SU-DHL-6 (cell line): Measurements from ENCODE around the gene ALOXE3.

Experiments
- H2AFZ ChIP-seq: fragments of 200-600 bp; sonication (generic); 2 replicates; pipeline ENCODE4 v1.6.1; 2014; ENCODE audit warnings: low read depth, mild to moderate bottlenecking, moderate library complexity, mixed read lengths, antibody characterized with exemption, low read length; ENCODE audit not compliant: severe bottlenecking
- H3F3A ChIP-seq: fragments of 200-600 bp; shearing (Covaris generic); 2 replicates; pipeline ENCODE4 v1.6.0; 2016; ENCODE audit warnings: antibody characterized with exemption, mild to moderate bottlenecking; ENCODE audit not compliant: insufficient read depth
- H3K27ac ChIP-seq: fragments of 200-600 bp; sonication (generic); 2 replicates; pipeline ENCODE4 v1.5.1; 2016; ENCODE audit warnings: low read depth, mild to moderate bottlenecking, low read length, moderate library complexity, mixed read lengths
- H3K27me3 ChIP-seq: fragments of 200-600 bp; sonication (generic), shearing (Covaris generic); 2 replicates; pipeline ENCODE4 v1.6.0; 2014; ENCODE audit warnings: mild to moderate bottlenecking, low read length
- H3K36me3 ChIP-seq: fragments of 200-600 bp; sonication (generic); 2 replicates; pipeline ENCODE4 v1.6.1; 2014; ENCODE audit warnings: mild to moderate bottlenecking, low read length, mixed read lengths
- H3K4me2 ChIP-seq: fragments of 300-600, 200-600 bp; shearing (Covaris generic), sonication (generic); 2 replicates; pipeline ENCODE4 v1.6.0; 2014; ENCODE audit warnings: low read length, low read depth, mild to moderate bottlenecking; ENCODE audit not compliant: poor library complexity, severe bottlenecking
- H3K4me3 ChIP-seq: fragments of 200-600 bp; sonication (generic); 2 replicates; pipeline ENCODE4 v1.5.1; 2014; ENCODE audit warnings: antibody characterized with exemption, low read length, mild to moderate bottlenecking, mixed read lengths; ENCODE audit not compliant: insufficient read depth, poor library complexity, severe bottlenecking
- H3K79me2 ChIP-seq: fragments of 200-600 bp; sonication (generic); 2 replicates; pipeline ENCODE4 v1.6.1; 2014; ENCODE audit warnings: mild to moderate bottlenecking, low read length, moderate library complexity; ENCODE audit not compliant: insufficient read depth
- H3K9ac ChIP-seq: fragments of 200-600 bp; sonication (generic); 2 replicates; pipeline ENCODE4 v1.7.0; 2014; ENCODE audit warnings: mild to moderate bottlenecking, low read length
- H3K9me2 ChIP-seq: fragments of 200-600 bp; sonication (generic); replicated peaks from 2 replicates; pipeline ENCODE4 v1.6.1; 2014; ENCODE audit warnings: low read length; ENCODE audit not compliant: insufficient read depth
- H3K9me3 ChIP-seq: fragments of 200-600 bp; sonication (generic); 2 replicates; pipeline ENCODE4 v1.6.1; 2014; ENCODE audit warnings: low read length, mixed read lengths; ENCODE audit not compliant: insufficient read depth
- H4K20me1 ChIP-seq: fragments of 200-600 bp; sonication (generic); 2 replicates; pipeline ENCODE4 v1.6.1; 2014; ENCODE audit warnings: low read depth, mild to moderate bottlenecking, antibody characterized with exemption, low read length, moderate library complexity, mixed read lengths
- CTCF ChIP-seq: fragments of 200-600 bp; sonication (generic); IDR thresholded peaks from one replicate; pipeline ENCODE4 v1.5.1; 2017; ENCODE audit warnings: antibody characterized with exemption, mild to moderate bottlenecking, low read length, moderate library complexity; ENCODE audit not compliant: insufficient read depth, poor library complexity, severe bottlenecking
- EZH2phosphoT487 ChIP-seq: fragments of 200-600 bp; sonication (generic), shearing (Covaris generic); conservative IDR thresholded peaks from 2 replicates; pipeline ENCODE4 v1.6.1; 2018; ENCODE audit warnings: mild to moderate bottlenecking, antibody characterized with exemption, low read length, moderate library complexity, mixed read lengths

ALOXE3 gene

GRCh38 chr17:8164815-8165131 is 46.5 kb upstream of the ALOXE3 start:
- TF ChIP-seq EZH2phosphoT487, result no peak
- TF ChIP-seq CTCF, result no peak
- Histone ChIP-seq H3K36me3 (no peaks in the 10 kb centered on the region), H3K27me3 (no peaks in the 10 kb centered on the region), H3K9ac (no peak overlapping the region), H3K4me3 (no peak overlapping the region), H3K9me2 (no peaks in the 10 kb centered on the region), H3K4me2 (no peak overlapping the region), H3F3A (peaks cover 20% of the 10 kb centered on the region), H3K27ac (no peak overlapping the region), H2AFZ (no peak overlapping the region), H3K79me2 (peaks cover 13% of the 10 kb centered on the region), H4K20me1 (no peaks in the 10 kb centered on the region), H3K9me3 (no peaks in the 10 kb centered on the region)

- Histone ChIP-seq H3K4me2 (peak overlapping the region; percentile 58), H3K27me3 (no peaks in the 10 kb centered on the region), H3K9me3 (no peaks in the 10 kb centered on the region), H3K79me2 (peaks cover 13% of the 10 kb centered on the region), H3K36me3 (no peaks in the 10 kb centered on the region), H3K9me2 (no peaks in the 10 kb centered on the region), H2AFZ (peak overlapping the region; percentile 87), H3K27ac (no peak overlapping the region), H3F3A (peaks cover 20% of the 10 kb centered on the region), H3K9ac (peak overlapping the region; percentile 99), H4K20me1 (no peaks in the 10 kb centered on the region), H3K4me3 (no peak overlapping the region)
- TF ChIP-seq CTCF (no peak), EZH2phosphoT487 (no peak)
These were observed 45.9 kb upstream of the ALOXE3 start for GRCh38 chr17:8163978-8164814.

GRCh38 chr17:8162997-8163977 is 45.0 kb upstream of the ALOXE3 start:
- Histone ChIP-seq H3K9ac (peak overlapping the region; percentile 99), H3K4me3 (peak overlapping the region; percentile 96), H2AFZ (peak overlapping the region; percentile 87)

More at GRCh38 chr17:8162997-8163977, 45.0 kb upstream of the ALOXE3 start:
- Histone ChIP-seq H3K27me3 (no peaks in the 10 kb centered on the region), H3K9me3 (no peaks in the 10 kb centered on the region), H3F3A (peaks cover 24% of the 10 kb centered on the region), H3K9me2 (no peaks in the 10 kb centered on the region), H3K4me2 (peak overlapping the region; percentile 58), H3K36me3 (no peaks in the 10 kb centered on the region), H3K79me2 (peaks cover 13% of the 10 kb centered on the region), H4K20me1 (no peaks in the 10 kb centered on the region), H3K27ac (peak overlapping the region; percentile 73; the same call in 1 of the 2 replicates)
- TF ChIP-seq CTCF (no peak), EZH2phosphoT487 (no peak)
